ENCODE measurements around the gene CNOT6.

DNA sequence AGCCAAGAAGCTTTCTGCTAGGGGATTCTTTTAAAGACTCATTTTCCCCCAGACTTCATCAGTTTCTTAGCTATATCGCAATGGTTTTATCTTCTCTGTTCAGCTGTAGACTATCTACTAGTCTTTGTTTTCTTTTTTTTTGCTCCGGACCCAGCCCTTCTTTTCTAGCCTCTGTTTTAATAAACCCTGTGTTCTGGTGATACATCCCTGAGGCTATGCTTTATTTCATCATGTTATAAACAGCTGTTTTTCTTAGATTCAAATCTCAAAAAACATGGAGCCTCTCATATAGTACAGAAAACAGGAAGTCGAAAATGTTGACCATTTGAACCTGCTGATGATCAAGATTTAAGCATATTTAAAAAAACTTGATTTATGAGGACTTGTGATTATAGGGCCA, 59.4 kb downstream of the CNOT6 start:
- TF ChIP-seq, protein P1, sequence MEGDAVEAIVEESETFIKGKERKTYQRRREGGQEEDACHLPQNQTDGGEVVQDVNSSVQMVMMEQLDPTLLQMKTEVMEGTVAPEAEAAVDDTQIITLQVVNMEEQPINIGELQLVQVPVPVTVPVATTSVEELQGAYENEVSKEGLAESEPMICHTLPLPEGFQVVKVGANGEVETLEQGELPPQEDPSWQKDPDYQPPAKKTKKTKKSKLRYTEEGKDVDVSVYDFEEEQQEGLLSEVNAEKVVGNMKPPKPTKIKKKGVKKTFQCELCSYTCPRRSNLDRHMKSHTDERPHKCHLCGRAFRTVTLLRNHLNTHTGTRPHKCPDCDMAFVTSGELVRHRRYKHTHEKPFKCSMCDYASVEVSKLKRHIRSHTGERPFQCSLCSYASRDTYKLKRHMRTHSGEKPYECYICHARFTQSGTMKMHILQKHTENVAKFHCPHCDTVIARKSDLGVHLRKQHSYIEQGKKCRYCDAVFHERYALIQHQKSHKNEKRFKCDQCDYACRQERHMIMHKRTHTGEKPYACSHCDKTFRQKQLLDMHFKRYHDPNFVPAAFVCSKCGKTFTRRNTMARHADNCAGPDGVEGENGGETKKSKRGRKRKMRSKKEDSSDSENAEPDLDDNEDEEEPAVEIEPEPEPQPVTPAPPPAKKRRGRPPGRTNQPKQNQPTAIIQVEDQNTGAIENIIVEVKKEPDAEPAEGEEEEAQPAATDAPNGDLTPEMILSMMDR (IDR thresholded peaks at IDR 0.05): no peak
- no peak for TF ChIP-seq POLR2A (IDR thresholded peaks at IDR 0.05)
